Measurements from ENCODE around the gene BNC1. TPM values are rescaled to one million over a fixed set of nuclear protein-coding genes. Genes with fewer than 3 reads are reported as not detected.

The BNC1 gene
- total and polyA plus RNA-seq, 4 donors: 0.07 to 0.17 (median 0.14) TPM; not detected in 1

GRCh38 chr15:83320844-83321243, 36.4 kb upstream of the BNC1 start (continued):
- TF ChIP-seq REST (IDR thresholded peaks at IDR 0.05) (no peak), MAX (IDR thresholded peaks at IDR 0.05) (no peak), EGR1 (IDR thresholded peaks at IDR 0.05; ENCODE audit: low read depth in 2 of 2) (no peak), GABPA (IDR thresholded peaks at IDR 0.05 in 1 of 2, conservative IDR thresholded peaks at IDR 0.05 in 1 of 2) (no peak), HNF4G (IDR thresholded peaks at IDR 0.05) (no peak)

GRCh38 chr15:83320404-83320803, 35.9 kb upstream of the BNC1 start:
- no peak overlapping the region for H3K27ac ChIP-seq (ENCODE audit: low read depth in 1 of 2, low read length in 2 of 2)
- DNase-seq (ENCODE audit: low spot score): no peak
- peaks cover 0 to 8% (median 1%) of the 10 kb centered on the region in 4 donors for H3K9me3 ChIP-seq (ENCODE audit: control insufficient read depth in 4 of 4, low read length in 3 of 4)
- H3K4me1 ChIP-seq (ENCODE audit: control insufficient read depth in 4 of 4, insufficient read depth in 4 of 4, low read length in 3 of 4): no peaks in the 10 kb centered on the region
- H3K4me3 ChIP-seq (ENCODE audit: low read depth in 1 of 3, low read length in 3 of 3): no peak overlapping the region
- WGBS: 39% methylated on average over 4 of the region's 4 CpGs
- TF ChIP-seq CTCF (IDR thresholded peaks at IDR 0.05; ENCODE audit: low read depth, low read length, missing input control): no peak
- no peak for TF ChIP-seq MAX (IDR thresholded peaks at IDR 0.05)
- TF ChIP-seq RXRA (IDR thresholded peaks at IDR 0.05): no peak
- TF ChIP-seq SP1 (IDR thresholded peaks at IDR 0.05): no peak
- no peak for TF ChIP-seq GABPA (IDR thresholded peaks at IDR 0.05 in 1 of 2, conservative IDR thresholded peaks at IDR 0.05 in 1 of 2)
- no peak for TF ChIP-seq ZBTB33 (IDR thresholded peaks at IDR 0.05)
- no peak for TF ChIP-seq TAF1 (conservative IDR thresholded peaks at IDR 0.05)
- no peak for TF ChIP-seq EGR1 (IDR thresholded peaks at IDR 0.05; ENCODE audit: low read depth in 2 of 2)
- no peak for TF ChIP-seq REST (IDR thresholded peaks at IDR 0.05)
- no peak for TF ChIP-seq FOXA1 (IDR thresholded peaks at IDR 0.05)
- no peak for TF ChIP-seq HNF4A (conservative IDR thresholded peaks at IDR 0.05)
- no peak for TF ChIP-seq ATF3 (IDR thresholded peaks at IDR 0.05)
- no peak for TF ChIP-seq JUND (IDR thresholded peaks at IDR 0.05)
- TF ChIP-seq HNF4G (IDR thresholded peaks at IDR 0.05): no peak
- no peak for TF ChIP-seq RAD21 (IDR thresholded peaks at IDR 0.05)
- TF ChIP-seq NR2F2 (IDR thresholded peaks at IDR 0.05): no peak
- no peaks in the 10 kb centered on the region for H3K36me3 ChIP-seq (ENCODE audit: control insufficient read depth in 4 of 4, insufficient read depth in 3 of 4, low read depth in 1 of 4, low read length in 3 of 4)
- H3K27me3 ChIP-seq (ENCODE audit: control insufficient read depth in 4 of 4, insufficient read depth in 4 of 4, low read length in 3 of 4): peaks cover 0 to 9% (median 3%) of the 10 kb centered on the region in 4 donors
- H3K9ac ChIP-seq (ENCODE audit: low read depth in 1 of 2, low read length in 2 of 2): no peak overlapping the region
